ENCODE data around the gene INCENP.
"Not testable (repeated sequence)": the region's sequence is repeated elsewhere in the genome, so short reads cannot be mapped to it uniquely, and the experiment has no call there.

The INCENP gene

GRCh38 chr11:62171261-62171723, 47.5 kb downstream of the INCENP start:
- peak; percentile 77 for DNase-seq (ENCODE audit: low spot score)

GRCh38 chr11:62172294-62172693, 48.5 kb downstream of the INCENP start:
- no peak for DNase-seq (ENCODE audit: low spot score)

DNA sequence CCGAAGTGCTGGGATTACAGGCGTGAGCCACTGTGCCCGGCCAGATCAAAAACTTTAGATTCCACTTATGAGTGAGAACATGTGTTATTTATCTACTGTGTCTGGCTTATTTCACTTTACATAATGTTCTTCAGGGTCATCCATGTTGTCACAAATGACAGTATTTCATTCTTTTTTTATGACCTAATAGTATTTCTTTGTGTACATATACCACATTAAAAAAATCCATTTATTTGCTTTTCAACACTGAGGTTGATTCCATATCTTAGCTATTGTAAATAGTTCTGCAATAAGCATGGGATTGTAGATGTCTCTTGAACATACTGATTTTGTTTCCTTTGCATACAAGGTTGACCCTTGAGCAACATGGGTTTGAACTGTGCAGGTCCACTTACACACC, 53.0 kb downstream of the INCENP start:
- no peak for DNase-seq (ENCODE audit: low spot score)

DNA sequence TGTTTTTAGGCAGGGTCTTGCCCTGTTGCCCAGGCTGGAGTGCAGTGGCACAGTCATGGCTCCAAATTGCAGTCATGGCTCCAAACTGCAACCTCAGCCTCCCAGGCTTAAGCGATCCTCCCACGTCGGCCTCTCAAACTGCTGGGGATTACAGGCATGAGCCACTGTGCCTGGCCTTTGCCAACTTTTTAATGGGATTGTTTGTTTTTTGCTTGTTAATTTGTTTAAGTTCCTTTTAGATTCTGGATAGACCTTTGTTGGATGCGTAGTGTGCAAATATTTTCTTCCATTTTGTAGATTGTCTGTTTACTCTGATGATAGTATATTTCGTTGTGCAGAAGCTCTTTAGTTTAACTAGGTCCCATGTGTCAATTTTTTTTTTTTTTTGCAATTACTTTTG, 56.2 kb downstream of the INCENP start:
- DNase-seq (ENCODE audit: low spot score) = no peak

- no peak for DNase-seq (ENCODE audit: low spot score)
Measured at GRCh38 chr11:62181097-62181496, 57.3 kb downstream of the INCENP start.

DNA sequence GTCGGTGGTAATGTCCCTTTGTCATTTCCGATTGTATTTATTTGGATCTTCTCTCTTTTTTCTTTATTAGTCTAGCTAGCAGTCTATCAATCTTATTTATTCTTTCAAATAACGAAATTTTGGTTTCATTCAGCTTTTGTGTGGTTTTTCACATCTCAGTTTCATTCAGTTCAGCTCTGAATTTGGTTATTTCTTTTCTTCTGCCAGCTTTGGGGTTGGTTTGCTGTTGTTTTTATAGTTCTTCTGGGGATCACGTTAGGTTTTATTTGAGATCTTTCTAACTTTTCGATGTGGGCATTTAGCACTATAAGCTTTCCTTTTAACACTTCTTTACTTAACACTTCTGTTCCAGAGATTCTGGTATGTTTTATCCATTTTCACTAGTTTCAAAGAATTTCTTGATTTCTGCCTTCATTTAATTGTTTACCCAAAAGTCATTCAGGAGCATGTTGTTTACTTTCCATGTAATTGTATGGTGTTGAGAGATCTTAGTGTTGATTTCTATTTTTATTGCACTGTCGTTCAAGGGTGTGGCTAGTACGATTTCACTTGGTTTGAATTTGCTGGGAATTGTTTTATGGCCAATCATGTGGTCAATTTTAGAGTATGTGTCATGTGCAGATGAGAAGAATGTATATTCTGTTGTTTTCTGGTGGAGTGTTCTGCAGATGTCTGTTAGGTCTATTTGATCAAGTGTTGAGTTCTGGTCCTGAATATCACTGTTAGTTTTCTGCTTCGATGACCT, 58.5 kb downstream of the INCENP start:
- DNase-seq (ENCODE audit: low spot score) = no peak

- DNase-seq (ENCODE audit: low spot score) = peak; percentile 17
Measured at GRCh38 chr11:62186195-62186594, 62.4 kb downstream of the INCENP start.

- no peak for DNase-seq (ENCODE audit: low spot score)
Measured at GRCh38 chr11:62190011-62190410, 66.2 kb downstream of the INCENP start, which contains the start of gene SCGB1D1. Gene SCGB1D1, plus strand, starts transcription at chr11:62190216. Its CDS starts 69 bp downstream, at chr11:62190285.

DNA sequence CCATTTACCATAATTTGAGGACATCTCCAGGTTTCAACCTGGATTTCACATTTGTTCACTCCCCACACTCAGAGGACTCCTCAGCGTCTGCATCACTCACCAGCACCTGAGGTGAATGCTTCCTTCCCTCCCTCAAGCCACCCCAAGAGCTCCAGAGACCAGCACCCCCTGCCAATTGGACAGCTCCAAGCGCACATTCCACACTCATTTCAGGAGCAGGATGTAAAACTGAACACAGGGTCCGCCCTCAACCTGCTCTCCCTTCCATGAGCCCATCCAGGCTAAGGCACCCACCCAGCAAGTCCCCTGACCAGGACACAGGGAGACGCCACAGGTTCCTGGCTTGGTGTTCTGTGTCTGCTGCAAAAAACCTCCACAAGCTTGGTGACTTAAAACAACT, 70.1 kb downstream of the INCENP start:
- DNase-seq (ENCODE audit: low spot score) = peak; percentile 58

- DNase-seq (ENCODE audit: low spot score) = not testable (repeated sequence)
Measured at GRCh38 chr11:62195010-62195409, 71.2 kb downstream of the INCENP start.

DNA sequence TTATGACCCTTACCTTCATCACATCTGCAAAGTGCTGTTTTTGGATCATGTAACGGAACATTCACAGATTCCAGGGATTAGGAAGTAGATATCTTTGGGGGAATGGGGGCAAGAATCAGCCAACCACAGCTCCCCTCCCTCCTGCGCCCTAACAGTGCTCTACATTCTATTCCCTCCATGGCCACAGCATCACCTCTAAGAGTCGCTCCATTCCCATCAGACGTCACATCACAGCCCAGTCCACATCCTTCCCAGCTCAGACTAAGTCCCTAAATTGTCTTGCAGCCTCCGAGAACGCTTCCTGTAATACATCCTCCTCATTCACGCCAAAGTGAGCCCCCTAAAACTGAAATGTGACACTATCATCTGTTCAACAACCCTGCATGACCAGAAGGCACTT, 72.1 kb downstream of the INCENP start:
- DNase-seq (ENCODE audit: low spot score) = no peak

GRCh38 chr11:62197400-62197799, 73.6 kb downstream of the INCENP start:
- DNase-seq (ENCODE audit: low spot score) = not testable (repeated sequence)

- DNase-seq (ENCODE audit: low spot score) = no peak
Measured at GRCh38 chr11:62201376-62201775, 77.6 kb downstream of the INCENP start.

Data from iPS-NIHi11 (cell line).